Activated effector memory CD4-positive, alpha-beta T cell treated with anti-CD3 and anti-CD28 coated beads, Interleukin-2, amount 50 U/mL, for 16 hours (primary cell): ENCODE results near the gene DMD.
"Not testable (repeated sequence)": the region's sequence is repeated elsewhere in the genome, so short reads cannot be mapped to it uniquely, and the experiment has no call there.

Source experiments
- DNase-seq: peaks from one replicate; pipeline ENCODE4 v3.0.0-alpha.2; 2020

The DMD gene

DNA sequence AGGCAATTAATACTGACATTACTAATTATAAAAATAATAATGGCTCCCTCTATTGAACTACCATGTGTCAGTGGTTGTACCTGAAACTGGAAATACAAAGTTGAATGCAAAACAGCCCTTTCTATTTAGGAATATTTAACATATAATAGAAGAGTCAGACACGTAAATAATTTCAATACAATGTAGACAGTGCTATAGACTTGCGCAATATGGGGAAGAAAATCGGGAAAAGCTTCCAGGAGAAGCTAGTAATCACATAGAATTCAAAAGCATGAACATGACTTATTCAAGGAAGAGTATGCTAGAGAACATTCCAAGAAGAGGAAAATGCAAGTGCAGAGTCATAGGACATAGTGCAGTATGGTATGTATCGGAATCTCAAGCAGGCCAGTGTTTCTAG lies 1730.7 kb downstream of the DMD start:
- DNase-seq: no peak

- DNase-seq: no peak
These were observed 1740.1 kb downstream of the DMD start for GRCh38 chrX:31471229-31471628.

DNA sequence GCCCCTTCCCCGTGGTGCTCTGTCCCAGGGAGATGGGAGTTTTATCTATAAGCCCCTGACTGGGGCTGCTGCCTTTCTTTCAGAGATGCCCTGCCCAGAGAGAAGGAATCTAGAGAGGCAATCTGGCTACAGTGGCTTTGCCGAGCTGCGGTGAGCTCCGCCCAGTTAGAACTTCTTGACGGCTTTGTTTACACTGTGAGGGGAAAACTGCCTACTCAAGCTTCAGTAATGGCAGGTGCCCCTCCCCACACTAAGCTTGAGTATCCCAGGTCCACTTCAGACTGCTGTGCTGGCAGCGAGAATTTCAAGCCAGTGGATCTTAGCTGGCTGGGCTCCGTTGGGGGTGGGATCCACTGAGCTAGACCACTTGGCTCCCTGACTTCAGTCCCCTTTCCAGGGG lies 1740.6 kb downstream of the DMD start:
- not testable (repeated sequence) for DNase-seq

DNA sequence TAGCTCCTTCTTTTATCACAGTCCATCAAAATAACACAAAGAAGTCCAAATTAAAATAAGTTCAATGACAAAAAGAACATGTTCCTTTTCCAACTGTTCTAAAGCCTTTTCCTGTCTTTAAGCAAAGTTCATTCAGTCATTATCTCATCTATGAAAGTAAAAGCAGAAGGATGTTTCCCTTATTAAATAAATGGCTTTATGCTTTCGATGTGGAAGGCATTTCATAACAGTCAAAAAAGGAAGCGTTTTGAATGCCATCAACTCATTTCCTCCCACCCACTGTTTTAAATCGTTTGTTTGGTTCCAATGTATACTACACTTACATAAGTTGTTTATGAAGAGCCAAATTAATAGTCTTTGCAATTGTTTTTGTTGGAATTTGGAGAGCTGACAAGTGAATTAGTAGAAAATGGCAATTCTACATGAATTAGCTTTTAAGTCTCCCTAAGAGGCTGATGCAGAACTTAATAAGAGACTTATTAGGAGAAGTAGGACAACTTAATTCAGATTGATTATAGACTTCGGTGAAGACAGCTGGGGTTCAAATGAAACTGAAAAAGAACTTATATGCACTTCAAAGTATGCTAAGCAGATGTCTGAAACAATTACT lies 1746.9 kb downstream of the DMD start:
- DNase-seq: no peak

GRCh38 chrX:31461266-31461665 lies 1750.1 kb downstream of the DMD start:
- DNase-seq: no peak

- DNase-seq: no peak
These were observed 1752.0 kb downstream of the DMD start for GRCh38 chrX:31459361-31459760.

GRCh38 chrX:31449965-31450364 lies 1761.4 kb downstream of the DMD start:
- no peak for DNase-seq

- DNase-seq: no peak
These were observed 1762.3 kb downstream of the DMD start for GRCh38 chrX:31449081-31449480.

DNA sequence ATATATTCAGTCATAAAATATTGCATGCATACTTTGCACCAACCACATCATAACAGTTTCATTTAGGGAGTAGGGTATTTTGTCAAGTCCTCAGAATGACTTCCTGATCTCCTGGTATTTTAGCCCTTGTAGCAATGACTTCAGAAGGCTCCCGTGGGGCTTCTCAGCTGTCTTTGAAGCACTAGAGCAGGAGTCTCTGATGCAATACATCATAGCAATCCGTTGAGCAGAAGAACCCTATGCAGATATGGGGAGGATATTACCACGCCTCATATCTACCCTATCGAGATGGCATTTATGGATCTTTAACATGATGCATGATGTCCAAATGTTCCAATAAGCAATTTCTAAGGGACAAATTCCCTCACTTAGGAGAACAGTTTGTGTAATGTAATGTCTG lies 1765.8 kb downstream of the DMD start:
- DNase-seq: no peak

DNA sequence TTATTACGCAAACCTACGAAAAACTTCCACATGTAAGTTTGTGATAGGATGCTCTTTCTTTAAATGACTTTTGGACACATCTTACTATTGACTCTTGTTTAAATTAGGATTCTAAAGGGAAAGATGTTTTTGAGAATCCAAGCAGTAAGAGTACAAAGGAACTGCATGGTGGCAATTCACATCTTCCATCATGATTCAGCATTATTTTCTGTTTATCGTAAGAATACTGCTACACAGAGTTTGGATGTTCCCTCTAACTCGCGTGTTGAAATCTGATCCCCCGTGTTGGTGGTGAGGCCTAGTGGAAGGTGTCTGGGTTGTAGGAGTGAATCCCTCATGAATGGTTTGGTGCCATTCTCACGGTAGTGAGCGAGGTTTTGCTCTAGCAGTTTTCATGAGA lies 1767.7 kb downstream of the DMD start:
- DNase-seq: no peak

GRCh38 chrX:31440546-31440945 lies 1770.8 kb downstream of the DMD start:
- no peak for DNase-seq

GRCh38 chrX:31436424-31436823 lies 1774.9 kb downstream of the DMD start:
- no peak for DNase-seq

- DNase-seq: no peak
These were observed 1775.8 kb downstream of the DMD start for GRCh38 chrX:31435592-31435991.

DNA sequence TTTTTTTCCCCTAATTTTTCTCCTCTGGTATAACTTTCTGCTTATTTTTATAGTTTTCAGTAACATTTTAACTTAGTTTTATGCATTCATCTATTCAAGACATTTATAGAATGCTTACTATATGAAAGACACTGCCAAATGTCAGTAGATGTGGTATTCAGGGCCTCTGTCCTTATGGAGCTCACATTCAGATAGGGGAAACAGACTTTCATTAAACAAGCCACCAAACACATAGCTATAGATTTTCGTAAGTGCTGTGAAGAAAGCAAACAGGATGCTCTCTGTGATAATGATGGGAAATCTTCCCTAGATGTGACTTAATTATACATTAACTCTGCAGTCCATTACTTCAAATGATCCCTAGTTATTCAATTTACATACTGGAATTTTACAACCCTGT lies 1777.5 kb downstream of the DMD start:
- DNase-seq: no peak

DNA sequence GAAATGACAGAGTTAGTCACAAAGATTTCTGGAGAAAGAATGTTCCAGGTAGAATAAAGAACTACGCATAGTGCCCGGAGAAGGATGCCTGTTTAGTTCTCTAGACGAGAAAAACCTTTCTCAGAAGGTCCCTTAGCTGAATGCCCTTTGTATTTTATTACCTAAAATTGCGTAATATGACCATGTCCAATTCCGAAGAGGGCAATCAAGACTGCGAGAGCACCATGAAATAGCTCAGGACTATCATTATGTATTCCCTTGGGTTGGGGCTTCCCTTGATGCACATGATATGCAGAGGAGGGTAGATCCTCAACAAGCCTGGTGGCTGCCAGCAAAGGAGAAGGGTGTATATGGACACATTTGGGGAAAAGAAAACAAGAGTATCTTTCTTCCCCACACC lies 1781.4 kb downstream of the DMD start:
- DNase-seq: no peak

GRCh38 chrX:31423609-31424189 lies 1787.7 kb downstream of the DMD start:
- DNase-seq: no peak

- DNase-seq: no peak
These were observed 1789.9 kb downstream of the DMD start for GRCh38 chrX:31421441-31421840.

DNA sequence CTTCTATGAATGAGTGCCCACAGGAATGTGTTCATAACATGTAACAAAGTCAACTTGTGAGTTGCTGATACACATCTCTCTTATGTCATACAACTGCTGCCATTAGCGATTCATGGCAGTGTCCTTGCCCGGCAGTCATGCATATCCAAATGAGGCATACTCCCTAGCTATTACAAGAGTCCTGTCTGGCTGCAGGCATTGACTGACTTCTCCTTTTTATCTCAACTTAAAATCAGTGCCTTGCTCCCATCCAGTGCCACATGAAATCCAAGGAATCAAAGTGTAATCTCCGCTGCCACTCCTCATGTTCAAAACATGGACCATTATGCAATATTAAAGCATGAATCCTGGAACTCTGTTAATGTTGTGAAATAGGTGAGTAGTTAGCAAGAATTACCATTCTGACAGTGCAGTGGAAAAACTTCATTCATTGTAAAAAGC lies 1790.6 kb downstream of the DMD start:
- DNase-seq: no peak

DNA sequence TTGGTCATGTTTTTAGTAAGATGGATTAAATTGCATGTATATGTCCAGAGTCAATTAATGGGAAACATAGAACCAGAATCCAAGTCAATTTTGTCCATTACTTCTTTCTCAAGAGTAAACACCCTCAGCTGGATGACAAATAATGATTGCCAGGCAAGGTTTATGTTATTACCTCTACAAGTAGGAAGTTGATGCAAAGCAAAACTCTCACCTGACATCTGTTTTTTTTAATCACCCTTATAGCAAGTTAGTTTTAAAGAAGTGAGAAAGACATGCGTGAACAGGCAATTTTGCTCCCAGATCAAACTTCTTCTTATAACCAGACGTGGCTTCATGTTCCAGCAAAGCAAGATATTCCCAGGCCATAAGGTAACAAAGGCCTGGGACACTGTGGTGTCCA lies 1791.0 kb downstream of the DMD start:
- DNase-seq: no peak

DNA sequence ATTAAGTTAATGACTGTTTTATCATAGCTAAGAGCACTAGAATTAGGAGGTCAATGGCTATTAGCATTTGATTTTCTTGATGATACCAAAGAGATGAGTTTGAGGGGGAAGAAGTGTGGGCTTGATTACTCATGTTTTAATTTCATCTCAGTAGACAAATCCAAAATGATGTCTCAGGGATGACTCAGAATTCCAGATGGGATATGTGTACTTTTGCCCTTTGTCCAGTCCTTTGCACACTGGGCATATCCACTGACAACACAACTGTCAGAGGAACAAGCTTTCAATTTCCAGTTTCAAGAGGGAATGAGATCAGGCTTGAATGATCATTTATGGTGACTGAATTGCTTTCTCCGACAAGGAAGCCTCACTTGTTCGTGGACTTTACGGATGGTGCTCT lies 1814.2 kb downstream of the DMD start:
- DNase-seq: no peak

DNA sequence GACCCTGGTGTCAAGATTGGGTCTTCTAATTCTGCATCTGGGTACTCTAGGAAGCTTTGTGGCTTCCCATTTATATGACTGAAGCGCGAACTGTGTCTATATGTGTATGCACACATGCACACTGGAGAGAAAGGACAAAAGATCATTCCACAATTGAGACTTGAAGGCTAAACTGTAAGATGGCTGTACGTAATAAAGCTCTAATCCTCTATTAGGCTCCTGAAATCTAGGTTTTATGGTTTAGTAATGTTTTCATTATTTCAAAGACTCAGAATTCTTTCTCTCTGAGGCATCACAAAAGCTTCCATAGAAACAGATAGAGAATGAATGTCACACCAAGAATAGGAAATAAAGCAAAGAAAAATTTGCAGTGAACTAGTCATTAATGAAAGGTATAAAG lies 1818.8 kb downstream of the DMD start:
- no peak for DNase-seq

- DNase-seq: no peak
These were observed 1822.4 kb downstream of the DMD start for GRCh38 chrX:31388946-31389345.

DNA sequence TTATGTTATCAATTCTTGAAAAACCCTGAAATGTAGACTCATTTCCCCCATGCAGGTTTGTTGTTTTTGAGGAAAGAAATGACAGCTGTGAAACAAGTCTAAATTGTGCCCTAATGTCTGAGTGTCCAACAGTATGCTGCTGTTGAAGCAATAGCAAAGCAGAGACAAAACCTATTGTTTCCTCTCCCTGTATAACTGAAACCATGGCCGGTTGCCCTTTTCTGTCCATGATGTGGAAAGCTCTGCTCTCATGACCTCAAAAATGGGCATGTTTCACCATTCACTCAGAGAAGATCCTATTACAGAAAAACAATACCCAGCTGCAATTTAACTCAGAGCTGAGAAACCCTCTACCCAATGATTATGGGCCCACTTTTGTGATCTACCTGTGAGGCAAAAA lies 1826.9 kb downstream of the DMD start:
- DNase-seq: no peak

DNA sequence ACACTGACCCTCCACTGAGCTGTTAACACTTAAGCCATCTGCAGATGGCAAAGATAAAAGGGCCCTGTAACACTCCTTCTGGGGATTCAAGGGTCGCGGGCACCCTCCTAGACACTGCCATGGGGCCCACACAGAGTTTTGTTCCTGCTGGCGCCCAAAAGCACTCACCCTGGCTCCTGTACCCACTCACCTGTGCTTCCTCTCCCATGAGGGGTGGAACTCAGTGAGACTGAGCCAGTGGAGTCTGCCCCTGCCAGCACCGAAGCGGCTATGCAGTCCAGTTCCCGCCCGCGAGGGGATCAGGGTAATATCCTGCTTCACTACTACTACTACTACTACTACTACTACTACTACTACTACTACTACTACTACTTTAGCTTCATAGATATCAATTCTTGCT lies 1827.4 kb downstream of the DMD start:
- no peak for DNase-seq

GRCh38 chrX:31378973-31379372 lies 1832.4 kb downstream of the DMD start:
- not testable (repeated sequence) for DNase-seq
